OCI-LY1 (cell line): ENCODE measurements around the gene ZNF407.

Experiments used
- H2AFZ ChIP-seq: fragments of 200-600 bp; sonication (generic), shearing (Covaris generic); 2 replicates; pipeline ENCODE4 v1.6.0; 2014; ENCODE audit warnings: antibody characterized with exemption, mild to moderate bottlenecking, low read length
- H3F3A ChIP-seq: fragments of 200-600 bp; sonication (generic), shearing (Covaris generic); 2 replicates; pipeline ENCODE4 v1.6.0; 2014; ENCODE audit warnings: mild to moderate bottlenecking, antibody characterized with exemption, low read length, moderate library complexity; ENCODE audit not compliant: insufficient read depth
- H3K27ac ChIP-seq: fragments of 200-600 bp; sonication (generic); 2 replicates; pipeline ENCODE4 v1.5.1; 2014; ENCODE audit warnings: low read length, mixed run types, mild to moderate bottlenecking, low read depth; ENCODE audit not compliant: poor library complexity, severe bottlenecking
- H3K27me3 ChIP-seq: fragments of 200-600 bp; sonication (generic); 2 replicates; pipeline ENCODE4 v1.6.0; 2014; ENCODE audit warnings: antibody characterized with exemption, mild to moderate bottlenecking, low read length, moderate library complexity; ENCODE audit not compliant: insufficient read depth
- H3K36me3 ChIP-seq: fragments of 200-600 bp; sonication (generic); 2 replicates; pipeline ENCODE4 v1.6.1; 2014; ENCODE audit warnings: mild to moderate bottlenecking, antibody characterized with exemption, low read length, moderate library complexity, mixed read lengths; ENCODE audit not compliant: insufficient read depth
- H3K4me1 ChIP-seq: fragments of 200-600 bp; sonication (generic); 2 replicates; pipeline ENCODE4 v1.5.1; 2014; ENCODE audit warnings: mild to moderate bottlenecking, low read length, moderate library complexity; ENCODE audit not compliant: insufficient read depth, severe bottlenecking
- H3K4me2 ChIP-seq: fragments of 200-600 bp; sonication (generic), shearing (Covaris generic); 2 replicates; pipeline ENCODE4 v1.6.1; 2014; ENCODE audit warnings: low read length
- H3K4me3 ChIP-seq: fragments of 200-600 bp; sonication (generic); 2 replicates; pipeline ENCODE4 v1.5.1; 2014; ENCODE audit warnings: low read length, low read depth, mild to moderate bottlenecking, mixed read lengths; ENCODE audit not compliant: poor library complexity, severe bottlenecking
- H3K79me2 ChIP-seq: fragments of 200-600 bp; shearing (Covaris generic); 2 replicates; pipeline ENCODE4 v1.6.1; 2016; ENCODE audit warnings: mixed run types, low read length, mixed read lengths; ENCODE audit not compliant: insufficient read depth
- H3K9ac ChIP-seq: fragments of 200-600 bp; sonication (generic), shearing (Covaris generic); 2 replicates; pipeline ENCODE4 v1.6.1; 2014; ENCODE audit warnings: mild to moderate bottlenecking, low read length, mixed read lengths
- H3K9me2 ChIP-seq: fragments of 200-600 bp; sonication (generic), shearing (Covaris generic); 2 replicates; pipeline ENCODE4 v1.6.1; 2014; ENCODE audit warnings: low read depth, mild to moderate bottlenecking, low read length, mixed read lengths
- H3K9me3 ChIP-seq: fragments of 200-600 bp; shearing (Covaris generic); 2 replicates; pipeline ENCODE4 v1.6.1; 2014; ENCODE audit warnings: low read length, mixed read lengths
- H4K20me1 ChIP-seq: fragments of 200-600 bp; sonication (generic), shearing (Covaris generic); 2 replicates; pipeline ENCODE4 v1.6.0; 2016; ENCODE audit warnings: mild to moderate bottlenecking, low read length; ENCODE audit not compliant: insufficient read depth
- EZH2 ChIP-seq: fragments of 200-600 bp; sonication (generic), shearing (Covaris generic); IDR thresholded peaks from 2 replicates; pipeline ENCODE4 v1.8.0; 2017; ENCODE audit warnings: borderline replicate concordance, mixed run types, mild to moderate bottlenecking, antibody characterized with exemption, low read length, moderate library complexity, mixed read lengths
- TF ChIP-seq, protein P1 (sequence below): fragments of 200-600 bp; sonication (generic), shearing (Covaris generic); IDR thresholded peaks from 2 replicates; pipeline ENCODE4 v1.5.1; 2017; ENCODE audit warnings: mild to moderate bottlenecking, antibody characterized with exemption, low read length, moderate library complexity, mixed read lengths

Gene ZNF407

DNA sequence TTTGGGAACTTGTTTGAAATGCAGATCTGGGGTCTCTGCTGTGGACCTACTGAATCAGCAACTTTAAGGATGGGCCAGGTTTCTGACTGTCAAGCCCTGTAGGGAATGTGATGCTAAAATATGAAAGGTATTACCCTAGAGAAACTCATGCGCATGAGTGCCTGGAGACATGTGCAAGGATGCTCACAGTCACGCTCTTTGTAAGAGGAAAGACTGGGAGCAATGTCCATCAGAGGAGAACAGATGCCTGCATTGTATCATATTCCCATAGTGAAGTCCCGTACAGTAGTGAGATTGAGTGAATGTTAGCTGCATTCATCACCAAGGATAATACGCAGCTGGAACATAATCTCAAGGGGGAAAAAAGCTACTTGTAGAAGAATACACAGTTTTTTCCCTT is 14.1 kb downstream of the ZNF407 start:
- Histone ChIP-seq H3K4me1 (no peaks in the 10 kb centered on the region), H3K27me3 (no peaks in the 10 kb centered on the region), H3K4me2 (no peak overlapping the region), H4K20me1 (no peaks in the 10 kb centered on the region), H3K27ac (no peak overlapping the region), H3K36me3 (no peaks in the 10 kb centered on the region), H2AFZ (no peak overlapping the region), H3K9me2 (no peaks in the 10 kb centered on the region), H3K9ac (no peak overlapping the region), H3K9me3 (peaks cover 2% of the 10 kb centered on the region; the same call in 1 of the 2 replicates), H3K79me2 (peaks cover 24% of the 10 kb centered on the region; the same call in 1 of the 2 replicates), H3F3A (no peaks in the 10 kb centered on the region), H3K4me3 (no peak overlapping the region)
- TF ChIP-seq, protein P1, sequence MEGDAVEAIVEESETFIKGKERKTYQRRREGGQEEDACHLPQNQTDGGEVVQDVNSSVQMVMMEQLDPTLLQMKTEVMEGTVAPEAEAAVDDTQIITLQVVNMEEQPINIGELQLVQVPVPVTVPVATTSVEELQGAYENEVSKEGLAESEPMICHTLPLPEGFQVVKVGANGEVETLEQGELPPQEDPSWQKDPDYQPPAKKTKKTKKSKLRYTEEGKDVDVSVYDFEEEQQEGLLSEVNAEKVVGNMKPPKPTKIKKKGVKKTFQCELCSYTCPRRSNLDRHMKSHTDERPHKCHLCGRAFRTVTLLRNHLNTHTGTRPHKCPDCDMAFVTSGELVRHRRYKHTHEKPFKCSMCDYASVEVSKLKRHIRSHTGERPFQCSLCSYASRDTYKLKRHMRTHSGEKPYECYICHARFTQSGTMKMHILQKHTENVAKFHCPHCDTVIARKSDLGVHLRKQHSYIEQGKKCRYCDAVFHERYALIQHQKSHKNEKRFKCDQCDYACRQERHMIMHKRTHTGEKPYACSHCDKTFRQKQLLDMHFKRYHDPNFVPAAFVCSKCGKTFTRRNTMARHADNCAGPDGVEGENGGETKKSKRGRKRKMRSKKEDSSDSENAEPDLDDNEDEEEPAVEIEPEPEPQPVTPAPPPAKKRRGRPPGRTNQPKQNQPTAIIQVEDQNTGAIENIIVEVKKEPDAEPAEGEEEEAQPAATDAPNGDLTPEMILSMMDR: no peak

DNA sequence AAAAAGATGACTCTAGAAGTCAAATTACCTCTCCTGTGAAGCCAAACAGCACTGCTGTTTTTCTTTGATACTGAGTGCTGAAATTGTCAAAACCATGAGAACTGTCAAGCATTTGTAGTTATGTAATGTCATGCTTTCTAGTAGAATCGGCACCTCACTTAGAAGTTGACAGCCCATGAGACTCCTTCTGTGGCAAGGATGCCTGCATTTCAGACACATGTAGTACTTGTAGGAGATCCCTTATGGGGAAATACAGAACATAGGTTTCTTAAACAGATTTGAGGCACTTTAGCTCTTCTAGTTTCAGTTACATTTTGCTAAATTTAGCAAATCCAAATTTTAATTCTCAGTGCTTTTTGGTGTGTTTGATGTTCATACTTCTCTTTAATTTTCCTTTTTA is 15.7 kb downstream of the ZNF407 start:
- Histone ChIP-seq H4K20me1 (no peaks in the 10 kb centered on the region), H3K4me1 (no peaks in the 10 kb centered on the region), H3K36me3 (no peaks in the 10 kb centered on the region), H3K4me2 (no peak overlapping the region), H3K27me3 (no peaks in the 10 kb centered on the region), H3K9me3 (peaks cover 2% of the 10 kb centered on the region; the same call in 1 of the 2 replicates), H2AFZ (no peak overlapping the region), H3K27ac (no peak overlapping the region), H3K4me3 (no peak overlapping the region), H3K9ac (no peak overlapping the region), H3F3A (no peaks in the 10 kb centered on the region), H3K79me2 (peaks cover 19% of the 10 kb centered on the region; the same call in 1 of the 2 replicates), H3K9me2 (no peaks in the 10 kb centered on the region)
- no peak for TF ChIP-seq EZH2
- TF ChIP-seq, protein P1: no peak

DNA sequence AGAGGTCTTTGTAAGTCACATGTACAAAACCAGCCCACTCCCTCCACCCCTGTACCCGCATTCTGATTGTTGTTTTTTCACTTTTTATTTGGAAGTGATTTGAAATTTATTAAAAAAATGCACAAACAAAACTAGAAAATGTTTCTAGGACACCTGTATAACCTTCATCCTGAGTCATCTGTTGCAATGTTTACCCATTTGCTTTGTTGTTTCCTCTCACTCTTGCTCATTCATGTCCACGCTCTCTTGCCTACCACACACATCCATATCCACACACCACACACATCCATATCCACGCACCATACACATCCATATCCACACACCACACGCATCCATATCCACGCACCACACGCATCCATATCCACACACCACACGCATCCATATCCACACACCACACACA is 18.8 kb downstream of the ZNF407 start:
- Histone ChIP-seq H3K9me2 (no peaks in the 10 kb centered on the region), H3K4me1 (no peaks in the 10 kb centered on the region), H3K79me2 (0 out of 2 replicates have a peak, but pooled peaks cover 6% of the 10 kb centered on the region)

More for the DNA sequence above, 18.8 kb downstream of the ZNF407 start:
- H3K4me2 ChIP-seq: no peak overlapping the region
- TF ChIP-seq, protein P1: no peak
- no peak for TF ChIP-seq EZH2
- no peak overlapping the region for H3K9ac ChIP-seq
- H4K20me1 ChIP-seq: no peaks in the 10 kb centered on the region
- H3K27me3 ChIP-seq: no peaks in the 10 kb centered on the region
- H2AFZ ChIP-seq: no peak overlapping the region
- H3K9me3 ChIP-seq: 0 out of 2 replicates have a peak, but pooled peaks cover 2% of the 10 kb centered on the region
- H3K27ac ChIP-seq: no peak overlapping the region
- no peak overlapping the region for H3K4me3 ChIP-seq
- H3F3A ChIP-seq: no peaks in the 10 kb centered on the region
- no peaks in the 10 kb centered on the region for H3K36me3 ChIP-seq
